NCI-H1694 treated with DMSO at 0.1 percent for 48 hours (cell line): ENCODE results near the gene RPS6KB2.

Experiments used
- DNase-seq: peaks from one replicate; lab custom pipeline; 2025; lab: John Stamatoyannopoulos, UW

The RPS6KB2 gene

DNA sequence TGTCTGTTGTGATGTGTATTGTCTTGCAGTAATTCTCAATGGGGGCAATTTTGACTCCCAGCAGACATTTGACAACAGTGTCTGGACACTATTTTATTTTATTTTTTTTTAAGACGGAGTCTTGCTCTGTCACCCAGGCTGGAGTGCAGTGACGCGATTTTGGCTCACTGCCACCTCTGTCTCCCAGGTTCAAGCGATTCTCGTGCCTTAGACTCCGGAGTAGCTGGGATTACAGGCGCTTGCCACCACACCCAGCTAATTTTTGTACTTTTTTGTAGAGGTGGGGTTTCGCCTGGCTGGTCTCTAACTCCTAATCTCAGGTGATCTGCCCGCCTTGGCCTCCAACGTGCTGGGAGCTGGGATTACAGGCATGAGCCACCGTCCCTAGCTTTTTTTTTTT, 1.4 kb downstream of the RPS6KB2 start:
- DNase-seq: no peak

DNA sequence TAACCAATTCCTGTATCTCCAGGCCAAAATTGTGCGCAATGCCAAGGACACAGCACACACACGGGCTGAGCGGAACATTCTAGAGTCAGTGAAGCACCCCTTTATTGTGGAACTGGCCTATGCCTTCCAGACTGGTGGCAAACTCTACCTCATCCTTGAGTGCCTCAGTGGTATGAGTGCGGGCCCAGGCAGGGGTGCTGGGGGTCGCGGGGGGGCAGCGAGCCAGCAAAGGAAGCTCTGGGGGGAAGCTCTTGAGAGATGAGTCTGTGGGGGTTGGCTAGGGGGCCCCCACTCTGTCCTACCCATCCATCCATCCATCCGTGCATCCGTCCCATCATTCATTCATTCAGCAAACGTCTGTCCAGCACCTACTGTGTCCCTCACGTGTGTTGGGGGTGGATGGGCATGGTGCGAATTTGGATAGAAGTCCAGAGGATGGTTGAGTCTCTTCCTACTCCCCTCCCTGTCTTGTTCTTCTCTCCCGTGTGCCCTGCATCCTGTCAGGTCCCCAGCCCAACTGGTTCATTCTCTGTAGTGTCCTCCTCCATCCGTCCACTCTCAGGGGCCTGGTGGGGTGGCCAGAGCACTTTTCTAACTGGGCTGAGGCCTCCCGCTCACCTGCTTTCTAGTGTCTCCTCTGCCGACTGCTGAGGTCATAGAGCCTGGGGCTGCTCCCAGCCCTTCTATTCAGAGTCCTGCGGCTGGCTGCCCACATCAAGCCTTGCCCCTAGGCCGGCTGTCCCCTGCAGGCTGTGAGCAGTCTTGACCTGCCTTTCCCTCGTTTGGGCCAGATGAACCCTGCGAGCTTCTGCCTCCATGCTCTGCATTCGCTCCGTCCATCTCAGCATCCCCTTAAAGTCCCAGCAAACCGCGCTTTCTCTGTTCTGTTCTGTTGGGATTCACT, 3.3 kb downstream of the RPS6KB2 start:
- no peak for DNase-seq

DNA sequence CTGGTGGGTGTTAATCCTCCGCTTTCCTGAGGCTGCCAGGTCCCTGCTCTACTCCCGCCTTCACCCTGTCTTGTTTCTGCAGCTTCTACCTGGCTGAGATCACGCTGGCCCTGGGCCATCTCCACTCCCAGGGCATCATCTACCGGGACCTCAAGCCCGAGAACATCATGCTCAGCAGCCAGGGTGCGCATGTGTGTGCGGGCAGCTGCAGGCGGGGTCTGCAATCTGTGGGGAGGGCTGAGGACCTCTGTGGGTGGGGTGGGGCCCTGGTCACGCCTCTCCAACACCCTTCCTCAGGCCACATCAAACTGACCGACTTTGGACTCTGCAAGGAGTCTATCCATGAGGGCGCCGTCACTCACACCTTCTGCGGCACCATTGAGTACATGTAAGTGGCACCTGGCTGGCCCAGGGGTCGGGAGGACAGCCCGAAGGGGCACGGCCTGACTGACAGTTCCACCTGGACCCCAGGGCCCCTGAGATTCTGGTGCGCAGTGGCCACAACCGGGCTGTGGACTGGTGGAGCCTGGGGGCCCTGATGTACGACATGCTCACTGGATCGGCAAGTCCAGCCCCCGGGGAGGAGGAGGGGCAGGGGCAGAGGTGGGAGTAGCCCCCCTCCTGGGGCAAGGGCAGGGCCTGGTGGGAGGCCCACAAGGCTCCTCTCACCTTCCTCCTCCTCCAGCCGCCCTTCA, 4.5 kb downstream of the RPS6KB2 start:
- no peak for DNase-seq

DNA sequence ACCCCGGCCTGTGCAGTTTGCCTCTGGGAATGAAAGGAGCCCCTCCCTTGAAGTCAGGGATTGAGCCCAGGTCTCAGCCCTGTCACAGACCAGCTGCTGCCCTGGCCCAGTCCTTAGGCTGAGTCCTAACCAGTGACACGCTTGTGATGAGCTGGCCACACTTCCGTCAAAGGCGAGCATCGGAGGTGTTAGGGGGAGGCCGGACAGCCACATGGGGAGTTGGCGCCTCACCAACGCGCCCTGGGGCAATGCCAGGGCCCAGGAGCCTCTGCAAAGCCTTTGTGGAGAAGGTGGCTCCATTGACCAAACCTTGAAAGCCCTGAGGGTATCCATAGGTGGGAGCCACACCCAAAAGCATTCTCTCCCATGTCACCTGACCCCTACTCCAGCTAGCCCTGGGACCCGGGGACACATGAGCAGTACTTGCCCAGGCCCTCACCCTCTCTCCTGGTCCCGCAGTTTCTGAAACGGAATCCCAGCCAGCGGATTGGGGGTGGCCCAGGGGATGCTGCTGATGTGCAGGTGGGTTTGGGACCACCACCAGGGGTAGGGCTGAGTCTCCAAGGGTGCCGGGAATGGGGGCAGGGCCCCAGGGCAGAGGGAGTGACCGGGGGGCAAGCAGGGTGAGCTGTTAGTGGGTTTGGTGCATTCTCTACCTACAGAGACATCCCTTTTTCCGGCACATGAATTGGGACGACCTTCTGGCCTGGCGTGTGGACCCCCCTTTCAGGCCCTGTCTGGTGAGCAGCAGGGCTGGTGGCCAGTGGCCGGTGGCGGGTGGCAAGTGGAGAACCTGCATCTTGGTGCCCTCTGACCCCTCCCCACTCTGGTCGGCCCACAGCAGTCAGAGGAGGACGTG, 5.5 kb downstream of the RPS6KB2 start:
- DNase-seq: no peak

DNA sequence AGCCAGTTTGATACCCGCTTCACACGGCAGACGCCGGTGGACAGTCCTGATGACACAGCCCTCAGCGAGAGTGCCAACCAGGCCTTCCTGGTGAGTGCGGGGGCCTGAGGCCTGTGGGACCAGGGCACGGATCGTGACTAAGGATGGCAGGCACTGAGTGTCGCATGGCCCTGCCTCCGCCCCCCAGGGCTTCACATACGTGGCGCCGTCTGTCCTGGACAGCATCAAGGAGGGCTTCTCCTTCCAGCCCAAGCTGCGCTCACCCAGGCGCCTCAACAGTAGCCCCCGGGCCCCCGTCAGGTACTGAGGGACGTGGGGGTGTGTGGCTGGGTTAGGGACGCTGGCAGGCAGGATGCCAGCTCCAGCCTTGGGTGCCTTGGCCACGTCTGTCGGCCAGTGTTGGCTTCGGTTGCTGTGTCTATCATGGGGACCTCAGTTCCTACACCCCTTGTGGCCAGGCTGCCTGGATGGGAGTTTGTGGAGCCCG, 6.1 kb downstream of the RPS6KB2 start:
- DNase-seq: no peak

DNA sequence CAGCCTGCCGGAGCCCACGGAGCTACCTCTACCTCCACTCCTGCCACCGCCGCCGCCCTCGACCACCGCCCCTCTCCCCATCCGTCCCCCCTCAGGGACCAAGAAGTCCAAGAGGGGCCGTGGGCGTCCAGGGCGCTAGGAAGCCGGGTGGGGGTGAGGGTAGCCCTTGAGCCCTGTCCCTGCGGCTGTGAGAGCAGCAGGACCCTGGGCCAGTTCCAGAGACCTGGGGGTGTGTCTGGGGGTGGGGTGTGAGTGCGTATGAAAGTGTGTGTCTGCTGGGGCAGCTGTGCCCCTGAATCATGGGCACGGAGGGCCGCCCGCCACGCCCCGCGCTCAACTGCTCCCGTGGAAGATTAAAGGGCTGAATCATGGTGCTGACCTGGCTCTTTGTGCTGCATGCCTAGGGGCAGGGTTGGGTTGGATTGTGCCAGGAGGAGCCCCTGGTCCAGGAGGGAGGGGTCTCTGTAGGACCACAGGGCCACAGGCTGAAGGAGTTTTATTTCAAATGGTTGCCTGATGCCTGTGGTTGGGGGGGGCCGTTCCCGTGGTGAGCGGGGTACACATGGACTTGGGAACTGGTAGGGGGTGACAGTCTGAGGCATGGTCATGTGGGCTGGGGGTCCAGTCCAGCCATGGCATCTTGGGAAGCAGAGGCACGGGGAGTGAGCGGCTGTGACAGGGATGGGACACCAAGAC, 6.9 kb downstream of the RPS6KB2 start:
- DNase-seq: no peak

DNA sequence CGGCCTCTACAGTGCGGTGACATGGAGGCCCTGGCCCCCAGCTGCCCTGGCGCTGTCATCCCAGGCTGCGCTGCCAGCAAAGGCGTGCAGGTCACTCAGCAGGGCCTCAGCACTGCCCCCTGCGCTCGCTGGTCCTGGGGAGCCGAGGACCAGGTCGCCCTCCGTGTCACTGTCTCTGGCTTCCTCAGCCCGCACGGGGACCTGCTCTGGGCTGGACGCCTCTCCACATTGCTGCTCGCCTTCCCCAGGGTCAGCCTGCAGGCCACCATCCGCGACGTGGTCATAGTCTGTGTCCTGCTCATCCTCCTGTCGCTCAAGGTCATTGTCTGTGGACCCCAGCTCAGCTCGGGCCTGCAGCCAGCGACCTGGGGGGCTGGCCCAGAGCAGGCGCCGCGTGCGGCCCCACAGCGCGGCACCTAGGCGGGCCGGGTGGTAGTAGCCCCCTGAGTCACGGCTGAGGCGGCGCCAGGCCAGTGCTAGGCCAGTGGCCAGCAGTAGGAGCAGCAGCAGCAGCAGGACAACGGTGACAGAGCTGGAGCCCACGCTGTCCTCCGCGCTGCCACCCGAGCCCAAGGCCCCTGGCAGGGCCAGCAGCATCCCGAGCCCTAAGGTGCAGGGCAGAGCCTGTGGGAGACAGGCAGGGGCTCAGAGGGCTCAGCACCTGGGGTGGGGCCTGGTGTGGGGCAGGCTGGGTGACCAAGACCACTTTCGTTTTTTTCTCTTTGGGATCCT, 7.6 kb downstream of the RPS6KB2 start:
- no peak for DNase-seq

DNA sequence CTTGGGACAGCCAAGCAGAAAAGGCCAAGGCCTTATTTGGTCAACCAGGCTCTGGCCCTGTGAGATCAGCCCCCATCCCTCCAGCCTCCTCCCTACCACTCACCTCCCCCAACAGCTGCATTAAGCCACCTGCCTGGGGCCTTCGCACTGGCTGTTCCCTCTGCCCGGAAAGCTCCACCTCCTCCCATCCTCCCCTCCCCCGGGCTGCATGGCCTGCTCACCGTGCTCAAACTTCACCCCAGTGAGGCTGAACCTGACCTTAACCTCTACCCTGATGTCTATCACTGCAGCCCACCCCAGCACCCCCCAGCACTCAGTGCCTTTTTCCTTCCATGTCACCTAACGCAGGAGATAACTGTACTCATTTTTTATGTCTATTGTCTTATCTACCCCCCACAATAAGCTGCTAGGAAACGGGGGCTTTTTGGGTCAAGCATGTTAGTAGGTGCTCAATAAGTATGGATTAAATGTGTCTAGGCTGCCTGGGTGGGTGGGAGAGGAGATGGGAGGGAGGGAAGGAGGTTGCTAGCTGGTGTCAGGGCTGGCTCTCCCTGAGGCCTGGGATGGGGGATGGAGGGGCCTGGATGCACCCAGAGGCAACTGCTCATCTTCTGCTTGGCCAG, 8.3 kb downstream of the RPS6KB2 start:
- no peak for DNase-seq

DNA sequence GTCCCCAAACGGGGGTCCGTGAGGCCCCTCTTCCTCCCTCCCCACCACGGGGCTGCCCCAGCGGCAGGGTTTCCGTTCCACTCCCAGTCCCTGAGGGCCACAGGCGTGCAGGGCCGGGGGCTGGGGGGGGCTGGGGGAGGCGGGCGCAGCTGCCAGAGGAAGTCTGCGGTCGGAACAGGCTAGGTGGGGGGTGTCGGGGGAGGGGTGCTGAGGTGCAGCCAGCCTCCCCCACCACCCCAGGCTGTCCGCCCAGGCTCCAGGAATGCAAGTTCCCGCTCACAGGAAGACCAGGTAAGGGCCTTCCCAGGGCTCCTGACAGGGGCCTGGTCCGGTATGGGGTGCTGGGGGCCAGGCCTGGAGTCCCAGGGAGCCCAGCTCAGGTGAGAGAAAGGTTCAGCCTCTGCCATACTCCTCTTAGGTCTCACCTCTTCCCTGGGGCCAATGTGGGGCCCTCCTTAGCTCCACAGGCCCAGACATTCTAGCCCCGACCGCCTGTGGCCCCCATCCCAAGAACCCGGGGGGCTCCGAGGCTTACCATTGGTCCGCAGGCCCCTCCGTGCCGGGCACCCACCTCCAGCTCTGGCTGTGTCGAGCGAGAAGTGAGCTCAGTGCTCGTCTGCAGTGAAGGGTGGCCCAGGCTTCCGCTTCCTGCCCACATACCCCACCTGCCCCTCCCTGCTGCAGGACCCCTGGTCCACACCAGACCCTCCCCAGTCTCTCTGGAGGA, 9.0 kb downstream of the RPS6KB2 start, which contains the start of gene PTPRCAP:
PTPRCAP (minus strand) TSS at position 601 of the 727 bp plus-strand sequence; CDS start at position 538, 63 bp downstream.
- DNase-seq: no peak

DNA sequence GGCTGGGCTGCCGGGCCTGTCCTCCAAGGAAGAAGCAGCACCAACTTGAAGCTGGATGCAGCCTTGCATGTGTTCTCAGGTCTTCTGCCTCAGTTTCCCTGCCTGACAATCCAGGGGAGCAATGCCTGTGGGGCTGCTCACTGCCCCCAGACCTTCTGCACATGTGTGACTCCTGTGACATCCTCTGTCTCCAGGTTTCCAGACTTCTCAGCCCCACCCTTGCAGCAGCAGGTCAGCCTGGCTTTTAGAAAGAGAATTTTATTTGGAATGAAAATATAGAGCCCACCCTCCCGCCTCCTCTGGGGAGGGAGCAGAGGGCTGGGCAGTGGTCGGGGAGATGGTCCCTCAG, 9.5 kb downstream of the RPS6KB2 start:
- DNase-seq: no peak

DNA sequence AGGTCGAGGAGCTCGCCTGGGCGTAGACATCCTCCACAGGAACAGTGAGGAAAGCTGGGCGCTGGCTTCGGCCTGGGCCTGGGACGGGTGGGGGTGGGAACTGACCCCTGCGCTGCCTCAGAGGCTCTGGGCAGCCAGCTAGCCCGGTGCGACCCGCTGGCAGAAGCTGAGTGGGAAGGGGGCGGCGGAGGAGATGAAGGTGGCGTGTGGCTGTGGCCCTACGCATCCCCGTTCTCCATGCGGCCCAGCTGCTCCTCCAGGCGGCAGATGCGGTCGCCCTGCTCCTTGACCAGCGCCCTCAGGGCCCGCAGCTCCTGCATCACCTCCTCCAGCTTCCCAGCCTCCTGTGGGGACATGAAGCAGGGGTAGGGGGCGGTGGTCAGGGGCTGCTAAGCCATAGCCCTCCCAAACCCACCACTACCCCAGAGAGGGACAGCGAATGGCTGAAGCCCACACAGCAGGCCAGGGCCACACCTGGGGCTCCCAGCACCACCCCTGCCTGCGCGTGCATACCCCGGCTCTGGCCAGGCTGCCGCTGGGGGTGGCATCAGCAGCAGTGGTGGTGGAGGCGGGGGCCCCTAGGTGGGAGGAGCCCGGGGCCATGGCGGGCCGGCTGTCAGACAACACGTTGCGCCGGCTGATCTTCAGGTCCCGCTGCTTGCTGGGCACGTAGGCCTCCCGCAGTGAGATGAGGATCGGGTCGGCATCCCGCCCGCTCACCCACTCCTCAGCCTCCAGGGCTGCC, 10.0 kb downstream of the RPS6KB2 start:
- no peak for DNase-seq

DNA sequence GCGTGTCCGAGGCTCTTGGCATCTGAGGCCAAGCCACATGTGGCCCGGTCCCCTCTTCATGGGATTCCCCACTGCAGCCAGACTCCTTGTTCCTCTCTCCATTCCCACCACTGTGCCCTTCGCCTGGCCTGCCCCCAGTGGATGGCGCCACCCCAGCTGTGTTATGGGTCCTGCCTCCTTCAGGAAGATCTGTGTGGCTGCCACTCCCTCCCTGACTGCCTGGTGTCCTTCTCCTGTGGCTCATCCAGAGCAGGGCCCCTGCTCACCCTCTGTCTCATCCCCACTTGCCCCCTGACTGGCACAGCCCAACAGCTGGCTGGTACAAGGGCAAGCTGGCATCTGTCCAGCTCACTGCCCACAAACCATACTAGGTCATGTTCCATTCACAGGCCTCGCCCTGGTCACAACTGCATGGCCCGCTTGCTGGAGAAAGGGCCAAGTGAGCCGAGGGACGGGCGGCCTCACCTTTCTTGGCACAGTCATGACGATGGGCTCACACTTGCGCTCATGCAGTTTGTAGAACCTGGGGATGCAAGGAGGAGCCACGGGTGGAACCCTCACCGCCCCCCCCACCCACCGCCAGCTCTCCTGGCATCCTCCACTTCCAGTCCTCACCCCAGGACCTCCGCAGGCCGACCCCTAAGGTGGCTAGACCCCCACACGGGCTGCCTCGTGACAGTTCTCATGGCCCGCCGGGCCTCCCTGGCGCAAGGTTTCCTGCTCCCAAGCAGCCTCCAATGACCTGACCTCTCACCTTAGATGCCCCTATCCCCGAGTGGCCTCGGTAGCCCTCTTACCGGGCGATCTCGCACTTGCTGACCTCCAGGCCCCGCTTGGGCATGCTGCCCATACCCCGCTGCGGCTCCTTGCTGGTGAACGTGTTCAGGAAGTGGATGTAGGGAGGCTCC, 11.3 kb downstream of the RPS6KB2 start:
- DNase-seq: no peak

DNA sequence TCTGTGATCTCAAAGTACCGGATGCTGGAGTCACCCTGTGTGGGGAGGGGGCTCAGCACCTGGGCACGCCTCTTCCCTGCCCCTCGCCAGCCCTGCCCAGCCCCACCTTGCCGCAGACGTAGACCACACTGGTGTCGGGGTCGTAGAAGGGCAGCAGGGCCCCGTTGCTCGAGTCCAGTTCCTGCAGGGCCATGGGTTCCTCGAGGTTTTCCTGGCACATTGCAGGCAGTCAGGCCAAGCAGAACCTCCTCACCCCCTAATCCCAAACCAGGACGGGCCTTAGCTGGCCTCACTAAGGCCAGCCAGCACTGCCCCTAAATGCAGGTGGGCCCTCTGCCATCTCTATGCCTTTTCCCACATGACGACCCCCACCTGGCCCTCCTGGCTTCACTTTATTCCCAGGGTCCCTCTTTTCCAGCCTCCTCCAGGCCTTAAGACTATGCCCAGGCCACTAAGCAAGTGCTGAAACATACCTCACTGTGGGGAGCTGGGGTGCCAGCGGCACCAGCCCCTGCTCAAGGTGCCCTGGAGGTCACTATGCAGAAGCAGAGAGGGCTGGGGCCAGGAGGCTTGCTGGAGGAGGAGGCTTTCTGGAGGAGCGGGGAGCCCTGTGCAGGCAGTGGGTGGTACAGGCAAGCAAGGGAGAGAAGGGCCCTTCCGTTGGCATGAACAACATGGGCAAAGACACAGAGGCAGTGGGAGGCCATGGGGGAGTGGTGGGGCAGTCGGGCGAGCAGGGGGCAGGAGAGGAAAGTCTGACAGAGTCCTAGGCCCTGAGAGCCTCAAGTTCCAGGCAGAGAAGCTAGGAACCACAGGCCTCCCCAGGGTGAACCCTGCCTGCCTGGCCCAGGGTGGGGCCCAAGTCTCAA, 12.2 kb downstream of the RPS6KB2 start:
- DNase-seq: no peak

DNA sequence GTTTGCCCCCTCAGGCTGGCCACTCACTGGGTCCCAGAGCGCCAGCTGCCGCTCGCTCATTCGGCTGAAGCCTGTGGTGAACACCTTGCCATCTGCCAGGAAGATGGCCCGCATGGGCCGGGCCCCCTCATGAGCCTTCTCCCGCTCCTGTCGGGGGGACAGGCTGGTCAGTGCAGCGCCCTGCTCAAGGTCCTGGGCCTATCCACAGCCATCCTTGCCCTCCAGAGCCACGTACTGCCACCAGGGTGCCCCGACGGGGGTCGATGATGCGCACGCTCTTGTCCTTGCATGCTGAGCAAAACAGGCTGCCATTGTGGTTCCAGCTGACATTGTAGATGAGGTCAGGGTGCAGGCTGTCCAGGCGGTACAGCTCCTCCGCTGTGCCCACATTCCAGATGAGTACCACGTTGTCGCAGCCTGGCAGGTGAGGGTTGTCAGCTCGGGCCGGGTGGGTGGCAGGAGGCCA, 12.8 kb downstream of the RPS6KB2 start:
- DNase-seq: no peak

DNA sequence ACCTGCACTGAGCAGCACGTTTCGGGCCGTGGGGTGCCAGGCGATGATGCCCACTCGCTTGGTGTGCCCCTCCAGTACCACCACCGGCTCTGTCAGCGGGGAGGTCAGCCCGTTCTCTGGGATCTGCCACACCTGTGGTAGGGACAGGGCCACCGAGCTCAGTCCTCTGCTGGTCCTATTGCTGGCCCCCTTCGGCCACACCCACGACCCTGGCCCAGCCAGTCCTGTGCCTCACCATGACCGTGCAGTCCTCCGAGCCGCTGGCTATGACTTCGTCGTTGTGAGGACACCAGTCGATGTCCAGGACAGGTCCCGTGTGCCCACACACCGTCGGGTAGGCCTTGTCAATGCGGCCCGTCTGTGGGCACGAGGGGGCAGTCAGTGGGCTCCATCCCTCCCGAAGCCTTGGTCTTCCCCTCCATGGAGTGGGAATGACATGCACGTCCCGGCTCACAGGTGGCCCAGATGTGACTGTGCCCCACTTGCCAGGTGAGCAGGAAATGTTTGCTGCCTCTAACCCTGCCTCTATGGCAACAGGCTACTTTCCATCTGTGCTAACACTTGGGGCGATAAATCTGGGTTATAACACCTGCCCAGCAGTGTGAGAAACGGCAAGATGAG, 13.5 kb downstream of the RPS6KB2 start:
- DNase-seq: no peak
